ENCODE data around the gene F8.

Gene F8

GRCh38 chrX:154850957-154851611, 171.4 kb downstream of the F8 start:
- TF ChIP-seq EGR1 (IDR thresholded peaks at IDR 0.05): no peak
- TF ChIP-seq RAD21 (IDR thresholded peaks at IDR 0.05; ENCODE audit: low read depth): no peak
- TF ChIP-seq TEAD4 (IDR thresholded peaks at IDR 0.05): no peak
- no peak for TF ChIP-seq NFIC (IDR thresholded peaks at IDR 0.05)
- no peak for TF ChIP-seq ZBTB7A (IDR thresholded peaks at IDR 0.05; ENCODE audit: low read depth)
- TF ChIP-seq YY1 (IDR thresholded peaks at IDR 0.05; ENCODE audit: low read depth): no peak
- TF ChIP-seq CEBPB (IDR thresholded peaks at IDR 0.05): no peak
- TF ChIP-seq TAF1 (IDR thresholded peaks at IDR 0.05; ENCODE audit: low read depth): no peak
- TF ChIP-seq MAX (IDR thresholded peaks at IDR 0.05): no peak
- TF ChIP-seq EP300 (IDR thresholded peaks at IDR 0.05; ENCODE audit: borderline replicate concordance): no peak
- TF ChIP-seq TCF12 (IDR thresholded peaks at IDR 0.05; ENCODE audit: low read depth): no peak
- TF ChIP-seq FOXM1 (IDR thresholded peaks at IDR 0.05; ENCODE audit: borderline replicate concordance, low read depth): no peak

- no peak for TF ChIP-seq ZBTB7A (IDR thresholded peaks at IDR 0.05; ENCODE audit: low read depth)
- peak; percentile 72 for TF ChIP-seq RAD21 (IDR thresholded peaks at IDR 0.05; ENCODE audit: low read depth)
These were observed 181.7 kb downstream of the F8 start for GRCh38 chrX:154840856-154841255.

GRCh38 chrX:154836163-154836562, 186.4 kb downstream of the F8 start:
- TF ChIP-seq EGR1 (IDR thresholded peaks at IDR 0.05) (no peak), CREB1 (IDR thresholded peaks at IDR 0.05; ENCODE audit: low read depth) (no peak), REST (IDR thresholded peaks at IDR 0.05; ENCODE audit: low read depth) (no peak), YY1 (IDR thresholded peaks at IDR 0.05; ENCODE audit: low read depth) (no peak), NFIC (IDR thresholded peaks at IDR 0.05) (no peak), USF1 (IDR thresholded peaks at IDR 0.05) (no peak), TCF12 (IDR thresholded peaks at IDR 0.05; ENCODE audit: low read depth) (no peak), RAD21 (IDR thresholded peaks at IDR 0.05; ENCODE audit: low read depth) (no peak), FOXM1 (IDR thresholded peaks at IDR 0.05; ENCODE audit: borderline replicate concordance, low read depth) (no peak), ZBTB7A (IDR thresholded peaks at IDR 0.05; ENCODE audit: low read depth) (no peak), TEAD4 (IDR thresholded peaks at IDR 0.05) (no peak), CEBPB (IDR thresholded peaks at IDR 0.05) (no peak), EP300 (IDR thresholded peaks at IDR 0.05; ENCODE audit: borderline replicate concordance) (no peak), MAX (IDR thresholded peaks at IDR 0.05) (no peak), TAF1 (IDR thresholded peaks at IDR 0.05; ENCODE audit: low read depth) (no peak)

DNA sequence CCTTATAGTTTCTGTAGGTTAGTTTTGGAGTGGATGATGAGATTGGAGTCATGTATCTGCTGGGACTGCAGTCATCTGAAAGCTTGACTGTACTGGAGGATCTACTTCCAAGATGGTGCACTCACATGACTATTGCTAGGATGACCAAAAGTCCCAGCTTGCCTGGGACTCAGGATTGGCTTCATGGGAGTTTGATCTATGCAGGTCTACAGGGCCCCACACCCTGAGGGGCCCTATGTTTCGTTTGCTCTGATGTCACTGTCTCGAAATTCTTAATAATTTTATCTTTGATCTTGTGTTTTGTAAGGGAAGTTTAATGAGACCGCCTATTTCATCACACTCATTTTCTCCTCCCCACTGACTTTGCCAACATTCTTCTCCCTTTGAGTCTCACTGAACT, 188.0 kb downstream of the F8 start, which contains the start of gene SMIM9:
SMIM9 (minus strand) TSS at position 101 of the 400 bp plus-strand sequence. CDS start 3,806 bp downstream, outside the sequence.
- TF ChIP-seq YY1 (IDR thresholded peaks at IDR 0.05; ENCODE audit: low read depth) (no peak), CREB1 (IDR thresholded peaks at IDR 0.05; ENCODE audit: low read depth) (no peak), REST (IDR thresholded peaks at IDR 0.05; ENCODE audit: low read depth) (no peak), EP300 (IDR thresholded peaks at IDR 0.05; ENCODE audit: borderline replicate concordance) (no peak), CEBPB (IDR thresholded peaks at IDR 0.05) (no peak), TEAD4 (IDR thresholded peaks at IDR 0.05) (no peak), FOXM1 (IDR thresholded peaks at IDR 0.05; ENCODE audit: borderline replicate concordance, low read depth) (no peak), EGR1 (IDR thresholded peaks at IDR 0.05) (no peak), TCF12 (IDR thresholded peaks at IDR 0.05; ENCODE audit: low read depth) (no peak), NFIC (IDR thresholded peaks at IDR 0.05) (no peak), RAD21 (IDR thresholded peaks at IDR 0.05; ENCODE audit: low read depth) (no peak), USF1 (IDR thresholded peaks at IDR 0.05) (no peak), TAF1 (IDR thresholded peaks at IDR 0.05; ENCODE audit: low read depth) (no peak), MAX (IDR thresholded peaks at IDR 0.05) (no peak), ZBTB7A (IDR thresholded peaks at IDR 0.05; ENCODE audit: low read depth) (no peak)

- TF ChIP-seq NFIC (IDR thresholded peaks at IDR 0.05): no peak
- no peak for TF ChIP-seq REST (IDR thresholded peaks at IDR 0.05; ENCODE audit: low read depth)
- no peak for TF ChIP-seq RAD21 (IDR thresholded peaks at IDR 0.05; ENCODE audit: low read depth)
- TF ChIP-seq EP300 (IDR thresholded peaks at IDR 0.05; ENCODE audit: borderline replicate concordance): no peak
- TF ChIP-seq YY1 (IDR thresholded peaks at IDR 0.05; ENCODE audit: low read depth): no peak
- TF ChIP-seq ZBTB7A (IDR thresholded peaks at IDR 0.05; ENCODE audit: low read depth): no peak
- TF ChIP-seq TEAD4 (IDR thresholded peaks at IDR 0.05): no peak
- TF ChIP-seq TAF1 (IDR thresholded peaks at IDR 0.05; ENCODE audit: low read depth): no peak
- TF ChIP-seq EGR1 (IDR thresholded peaks at IDR 0.05): no peak
- no peak for TF ChIP-seq FOXM1 (IDR thresholded peaks at IDR 0.05; ENCODE audit: borderline replicate concordance, low read depth)
- no peak for TF ChIP-seq TCF12 (IDR thresholded peaks at IDR 0.05; ENCODE audit: low read depth)
- no peak for TF ChIP-seq CREB1 (IDR thresholded peaks at IDR 0.05; ENCODE audit: low read depth)
- no peak for TF ChIP-seq CEBPB (IDR thresholded peaks at IDR 0.05)
- TF ChIP-seq MAX (IDR thresholded peaks at IDR 0.05): no peak
- no peak for TF ChIP-seq USF1 (IDR thresholded peaks at IDR 0.05)
These were observed 188.7 kb downstream of the F8 start for GRCh38 chrX:154833746-154834274.
